Suprapubic skin (tissue), 4 donors: Measurements from ENCODE around the gene CCM2. TPM values are rescaled to one million over a fixed set of nuclear protein-coding genes. Genes with fewer than 3 reads are reported as not detected.

Experiments
- DNase-seq, 2 donors: peaks; one replicate each; pipeline ENCODE4 v3.0.0-alpha.2; 2019; ENCODE audit warnings: low spot score in 2 of 2
- H3K27ac ChIP-seq: fragments of 200-600 bp; sonication (generic); one replicate; pipeline ENCODE4 v1.5.1; 2019
- H3K27me3 ChIP-seq: fragments of 200-600 bp; sonication (generic); one replicate; pipeline ENCODE4 v1.5.1; 2019
- H3K36me3 ChIP-seq: fragments of 200-600 bp; sonication (generic); one replicate; pipeline ENCODE4 v1.5.1; 2019
- H3K4me1 ChIP-seq: fragments of 200-600 bp; sonication (generic); one replicate; pipeline ENCODE4 v1.5.1; 2019
- H3K4me3 ChIP-seq: fragments of 200-600 bp; sonication (generic); one replicate; pipeline ENCODE4 v1.5.1; 2019; ENCODE audit warnings: mild to moderate bottlenecking
- H3K9me3 ChIP-seq: fragments of 200-600 bp; sonication (generic); one replicate; pipeline ENCODE4 v1.5.1; 2019
- EP300 ChIP-seq: sonication (generic); formaldehyde crosslinking; IDR thresholded peaks from one replicate; pipeline ENCODE4 v1.6.1; 2017; ENCODE audit warnings: antibody characterized with exemption
- POLR2A ChIP-seq, 2 donors: fragments of 450-650 bp; IDR thresholded peaks; one replicate each; pipeline ENCODE4 v1.6.1; 2017; ENCODE audit warnings: antibody characterized with exemption in 2 of 2, mild to moderate bottlenecking in 2 of 2, moderate library complexity in 2 of 2
- POLR2AphosphoS5 ChIP-seq, 3 donors: sonication (generic); formaldehyde crosslinking; IDR thresholded peaks; one replicate each; pipeline ENCODE4 v1.6.1; 2017; ENCODE audit warnings: antibody characterized with exemption in 3 of 3
- WGBS: methylation state at CpG from one replicate; pipeline ENCODE4 v1.1.5; 2018; 5-methylcytosine and 5-hydroxymethylcytosine counted together
- total RNA-seq, 4 donors: library from RNA; depleted of rRNA; stranded (reverse); fragments of >200 nt; gene quantifications; one replicate each; pipeline ENCODE4 v1.1.0, GENCODE V29; 2016
- TF ChIP-seq, protein P1 (sequence below), 2 donors: fragments of 200-600 bp in 1 of 2; fragments of 450-650 bp in 1 of 2; sonication (generic) in 1 of 2; IDR thresholded peaks; one replicate each; pipeline ENCODE4 v1.5.1; 2016 to 2019; ENCODE audit warnings: antibody characterized with exemption in 2 of 2, mild to moderate bottlenecking in 1 of 2, moderate library complexity in 1 of 2

The CCM2 gene
- total RNA-seq, 4 donors from 2014 or later: 34.3 to 42.3 (median 35.9) TPM

DNA sequence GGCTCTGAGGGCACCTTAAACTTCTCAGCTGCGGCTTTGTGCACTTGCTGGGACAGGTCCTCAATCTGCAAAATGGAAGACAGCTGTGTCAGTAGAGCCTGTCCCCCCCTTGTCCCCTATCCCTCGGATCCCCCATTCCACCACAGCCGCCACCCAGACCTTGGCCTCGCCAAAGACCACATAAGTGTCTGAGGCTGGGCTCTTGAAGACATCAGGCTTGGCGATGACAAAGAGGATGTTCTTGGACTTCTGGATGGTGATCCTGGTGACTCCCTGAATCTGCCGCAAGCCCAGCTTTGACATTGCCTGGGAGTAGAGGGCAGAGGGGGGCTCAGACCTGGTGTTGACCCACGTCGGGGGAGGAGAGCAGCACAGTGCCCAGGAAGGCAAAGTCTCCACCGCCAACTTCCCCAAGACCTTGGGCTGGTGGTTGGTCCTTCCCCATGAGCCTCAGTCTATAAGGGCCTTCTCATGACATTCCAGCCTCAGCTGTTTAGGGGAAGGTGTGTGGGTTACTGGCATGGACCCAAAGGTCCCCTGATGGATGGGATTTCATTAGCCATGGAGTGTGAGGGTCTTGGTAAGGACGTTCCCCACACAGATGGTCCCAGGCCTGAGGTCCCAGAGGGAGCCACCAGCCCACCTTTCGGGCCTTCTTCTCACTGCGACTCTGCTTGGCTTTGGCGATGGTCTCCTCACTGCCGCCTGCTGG is 81.1 kb downstream of the CCM2 start:
- Histone ChIP-seq H3K4me3 (no peak overlapping the region), H3K9me3 (no peaks in the 10 kb centered on the region), H3K27me3 (no peaks in the 10 kb centered on the region), H3K36me3 (peaks cover 17% of the 10 kb centered on the region), H3K27ac (no peak overlapping the region), H3K4me1 (no peaks in the 10 kb centered on the region)
- TF ChIP-seq POLR2AphosphoS5 (IDR thresholded peaks at IDR 0.05) (no peak), EP300 (no peak), POLR2A (IDR thresholded peaks at IDR 0.05) (no peak)
- TF ChIP-seq, protein P1, sequence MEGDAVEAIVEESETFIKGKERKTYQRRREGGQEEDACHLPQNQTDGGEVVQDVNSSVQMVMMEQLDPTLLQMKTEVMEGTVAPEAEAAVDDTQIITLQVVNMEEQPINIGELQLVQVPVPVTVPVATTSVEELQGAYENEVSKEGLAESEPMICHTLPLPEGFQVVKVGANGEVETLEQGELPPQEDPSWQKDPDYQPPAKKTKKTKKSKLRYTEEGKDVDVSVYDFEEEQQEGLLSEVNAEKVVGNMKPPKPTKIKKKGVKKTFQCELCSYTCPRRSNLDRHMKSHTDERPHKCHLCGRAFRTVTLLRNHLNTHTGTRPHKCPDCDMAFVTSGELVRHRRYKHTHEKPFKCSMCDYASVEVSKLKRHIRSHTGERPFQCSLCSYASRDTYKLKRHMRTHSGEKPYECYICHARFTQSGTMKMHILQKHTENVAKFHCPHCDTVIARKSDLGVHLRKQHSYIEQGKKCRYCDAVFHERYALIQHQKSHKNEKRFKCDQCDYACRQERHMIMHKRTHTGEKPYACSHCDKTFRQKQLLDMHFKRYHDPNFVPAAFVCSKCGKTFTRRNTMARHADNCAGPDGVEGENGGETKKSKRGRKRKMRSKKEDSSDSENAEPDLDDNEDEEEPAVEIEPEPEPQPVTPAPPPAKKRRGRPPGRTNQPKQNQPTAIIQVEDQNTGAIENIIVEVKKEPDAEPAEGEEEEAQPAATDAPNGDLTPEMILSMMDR (IDR thresholded peaks at IDR 0.05): no peak
- 91% methylated on average over 7 of the region's 14 CpGs for WGBS
- DNase-seq: peak in 1 of 2 donors; percentile 49

DNA sequence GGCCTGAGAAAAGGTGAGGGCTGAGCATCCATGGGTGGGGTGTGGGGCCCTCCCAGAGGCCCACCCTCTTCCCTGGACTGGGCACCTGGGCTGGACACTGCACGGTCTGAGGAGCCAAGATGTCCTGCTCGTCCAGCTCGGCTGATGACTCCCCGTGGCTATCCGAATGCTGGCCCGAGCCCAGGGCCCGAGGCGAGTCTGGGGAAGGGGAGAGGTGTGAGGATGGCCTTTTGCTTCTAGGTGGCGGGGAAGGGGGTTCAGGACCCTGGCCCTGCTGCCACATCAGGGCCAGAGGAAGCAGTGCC is 81.6 kb downstream of the CCM2 start:
- no peaks in the 10 kb centered on the region for H3K4me1 ChIP-seq
- H3K9me3 ChIP-seq: no peaks in the 10 kb centered on the region
- DNase-seq: peak in 1 of 2 donors; percentile 64
- H3K27me3 ChIP-seq: no peaks in the 10 kb centered on the region
- H3K36me3 ChIP-seq: peaks cover 12% of the 10 kb centered on the region
- TF ChIP-seq EP300 (no peak), POLR2AphosphoS5 (IDR thresholded peaks at IDR 0.05) (no peak)
- no peak overlapping the region for H3K4me3 ChIP-seq
- no CpG with 5 or more reads among the region's 9 CpGs for WGBS
- H3K27ac ChIP-seq: no peak overlapping the region

GRCh38 chr7:45082031-45082830 is 82.2 kb downstream of the CCM2 start:
- H3K4me1 ChIP-seq: no peaks in the 10 kb centered on the region
- WGBS: 83% methylated on average over 5 of the region's 18 CpGs
- TF ChIP-seq EP300 (no peak), POLR2A (IDR thresholded peaks at IDR 0.05) (no peak), POLR2AphosphoS5 (IDR thresholded peaks at IDR 0.05) (no peak)
- TF ChIP-seq, protein P1 (IDR thresholded peaks at IDR 0.05): no peak

DNA sequence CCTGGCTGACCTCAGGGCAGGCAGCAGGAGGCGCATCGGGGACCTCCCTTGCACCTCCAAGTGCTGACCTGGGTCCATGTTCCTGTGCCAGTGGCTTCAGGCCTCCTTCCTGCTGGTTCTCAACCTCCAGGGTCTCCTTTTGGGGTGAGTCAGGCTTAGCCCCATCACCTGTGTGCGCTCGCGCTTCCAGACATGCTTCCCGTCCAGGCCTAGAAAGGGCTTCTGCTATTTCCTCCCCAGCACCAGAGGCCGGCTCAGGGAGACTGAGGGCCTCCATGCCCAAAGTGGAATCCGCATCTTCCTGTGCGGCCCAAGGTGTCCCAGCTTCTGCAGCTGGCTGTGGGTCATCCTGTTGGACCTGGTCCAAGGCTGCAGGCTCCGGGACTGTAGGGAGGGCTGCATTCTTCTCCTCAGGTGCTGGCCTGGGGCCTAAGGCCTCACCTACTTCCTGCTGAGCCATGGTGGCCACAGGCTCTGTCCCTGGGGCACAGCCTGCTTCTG is 82.9 kb downstream of the CCM2 start:
- H3K27ac ChIP-seq: no peak overlapping the region
- H3K4me1 ChIP-seq: no peaks in the 10 kb centered on the region
- WGBS: no CpG with 5 or more reads among the region's 10 CpGs
- no peaks in the 10 kb centered on the region for H3K27me3 ChIP-seq
- no peaks in the 10 kb centered on the region for H3K9me3 ChIP-seq
- H3K36me3 ChIP-seq: peaks cover 1% of the 10 kb centered on the region
- peak in 1 of 2 donors; percentile 71 for DNase-seq
- H3K4me3 ChIP-seq: no peak overlapping the region
- no peak for TF ChIP-seq POLR2A (IDR thresholded peaks at IDR 0.05)
- TF ChIP-seq, protein P1 (IDR thresholded peaks at IDR 0.05): no peak
- no peak for TF ChIP-seq POLR2AphosphoS5 (IDR thresholded peaks at IDR 0.05)
- no peak for TF ChIP-seq EP300

More at GRCh38 chr7:45082031-45082830, 82.2 kb downstream of the CCM2 start:
- Histone ChIP-seq H3K27me3 (no peaks in the 10 kb centered on the region), H3K9me3 (no peaks in the 10 kb centered on the region), H3K4me3 (no peak overlapping the region), H3K27ac (no peak overlapping the region), H3K36me3 (peaks cover 6% of the 10 kb centered on the region)
- peak in 1 of 2 donors; percentile 73 for DNase-seq

GRCh38 chr7:45084336-45084735 is 84.3 kb downstream of the CCM2 start:
- TF ChIP-seq EP300 (no peak), POLR2AphosphoS5 (IDR thresholded peaks at IDR 0.05) (no peak), POLR2A (IDR thresholded peaks at IDR 0.05) (no peak)
- TF ChIP-seq, protein P1 (IDR thresholded peaks at IDR 0.05): no peak

More at GRCh38 chr7:45084336-45084735, 84.3 kb downstream of the CCM2 start:
- WGBS: 59% methylated on average over 3 of the region's 5 CpGs
- peak in 1 of 2 donors; percentile 32 for DNase-seq
- peaks cover 10% of the 10 kb centered on the region for H3K4me1 ChIP-seq
- no peaks in the 10 kb centered on the region for H3K36me3 ChIP-seq
- H3K4me3 ChIP-seq: no peak overlapping the region
- no peak overlapping the region for H3K27ac ChIP-seq
- H3K27me3 ChIP-seq: peaks cover 5% of the 10 kb centered on the region
- no peaks in the 10 kb centered on the region for H3K9me3 ChIP-seq
